GM15510 (cell line): Measurements from ENCODE around the gene ARHGAP10.

Source experiments
- POLR2A ChIP-seq: IDR thresholded peaks from 3 replicates; pipeline ENCODE4 v1.6.1; 2011; ENCODE audit warnings: borderline replicate concordance; ENCODE audit not compliant: insufficient read length; ENCODE audit errors: extremely low read depth

ARHGAP10 gene

GRCh38 chr4:147791865-147792264 is 60.0 kb downstream of the ARHGAP10 start:
- TF ChIP-seq POLR2A = no peak

GRCh38 chr4:147793569-147794313 is 61.9 kb downstream of the ARHGAP10 start:
- TF ChIP-seq POLR2A = no peak

- no peak for TF ChIP-seq POLR2A
Measured at GRCh38 chr4:147794314-147794680, 62.4 kb downstream of the ARHGAP10 start.

GRCh38 chr4:147794787-147795413 is 63.0 kb downstream of the ARHGAP10 start:
- no peak for TF ChIP-seq POLR2A

GRCh38 chr4:147799986-147800555 is 68.2 kb downstream of the ARHGAP10 start:
- no peak for TF ChIP-seq POLR2A

GRCh38 chr4:147801820-147802219 is 69.9 kb downstream of the ARHGAP10 start:
- TF ChIP-seq POLR2A = no peak

GRCh38 chr4:147802346-147802745 is 70.5 kb downstream of the ARHGAP10 start:
- TF ChIP-seq POLR2A = no peak

- TF ChIP-seq POLR2A = no peak
Measured at GRCh38 chr4:147805946-147806345, 74.1 kb downstream of the ARHGAP10 start.

GRCh38 chr4:147808447-147808846 is 76.6 kb downstream of the ARHGAP10 start:
- TF ChIP-seq POLR2A = no peak

GRCh38 chr4:147809211-147809610 is 77.3 kb downstream of the ARHGAP10 start:
- no peak for TF ChIP-seq POLR2A

GRCh38 chr4:147811878-147812277 is 80.0 kb downstream of the ARHGAP10 start:
- no peak for TF ChIP-seq POLR2A

GRCh38 chr4:147813109-147813773 is 81.4 kb downstream of the ARHGAP10 start:
- no peak for TF ChIP-seq POLR2A

GRCh38 chr4:147813973-147814372 is 82.1 kb downstream of the ARHGAP10 start:
- no peak for TF ChIP-seq POLR2A

- TF ChIP-seq POLR2A = no peak
Measured at GRCh38 chr4:147814376-147814775, 82.5 kb downstream of the ARHGAP10 start.

- TF ChIP-seq POLR2A = no peak
Measured at GRCh38 chr4:147815741-147816140, 83.9 kb downstream of the ARHGAP10 start.
